ENCODE results near the gene TMEM44.
A peak's percentile ranks its signal among the peaks of the same experiment; 100 is the strongest.

The TMEM44 gene

DNA sequence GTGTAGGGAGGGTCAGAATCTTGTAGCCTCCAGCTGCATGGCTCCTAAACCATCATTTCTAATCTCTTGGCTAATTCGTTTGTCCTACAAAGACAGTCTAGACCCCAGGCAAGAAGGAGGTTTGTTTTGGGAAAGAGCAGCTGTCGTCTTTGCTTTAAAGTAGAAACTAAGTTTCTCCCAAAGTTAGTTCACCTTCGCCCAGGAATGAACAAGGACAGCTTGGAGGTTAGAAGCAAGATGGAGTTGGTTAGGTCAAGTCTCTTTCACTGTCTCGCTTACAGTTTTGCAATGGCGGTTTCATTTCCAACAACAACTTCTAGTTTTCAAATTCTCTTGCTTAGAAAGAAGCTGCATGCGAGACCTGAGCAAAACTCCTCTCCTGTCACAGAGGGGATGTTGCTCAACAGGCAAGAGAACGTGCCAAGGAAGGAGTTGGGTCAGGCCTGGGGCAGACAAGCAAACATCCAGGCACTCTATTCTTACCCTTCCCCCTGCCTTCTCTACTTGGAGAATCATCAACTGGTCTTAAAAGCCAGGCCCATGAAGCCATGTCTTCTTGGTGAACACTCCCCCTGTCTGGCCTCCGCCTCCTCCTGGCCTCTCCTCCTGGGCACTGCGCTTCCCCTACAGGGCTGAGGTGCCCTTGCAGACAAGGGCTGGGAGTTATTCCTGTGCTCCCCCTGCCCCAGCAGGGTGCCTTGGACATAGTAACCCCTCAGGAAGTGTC is 57.6 kb downstream of the TMEM44 start:
- no peak for DNase-seq

DNA sequence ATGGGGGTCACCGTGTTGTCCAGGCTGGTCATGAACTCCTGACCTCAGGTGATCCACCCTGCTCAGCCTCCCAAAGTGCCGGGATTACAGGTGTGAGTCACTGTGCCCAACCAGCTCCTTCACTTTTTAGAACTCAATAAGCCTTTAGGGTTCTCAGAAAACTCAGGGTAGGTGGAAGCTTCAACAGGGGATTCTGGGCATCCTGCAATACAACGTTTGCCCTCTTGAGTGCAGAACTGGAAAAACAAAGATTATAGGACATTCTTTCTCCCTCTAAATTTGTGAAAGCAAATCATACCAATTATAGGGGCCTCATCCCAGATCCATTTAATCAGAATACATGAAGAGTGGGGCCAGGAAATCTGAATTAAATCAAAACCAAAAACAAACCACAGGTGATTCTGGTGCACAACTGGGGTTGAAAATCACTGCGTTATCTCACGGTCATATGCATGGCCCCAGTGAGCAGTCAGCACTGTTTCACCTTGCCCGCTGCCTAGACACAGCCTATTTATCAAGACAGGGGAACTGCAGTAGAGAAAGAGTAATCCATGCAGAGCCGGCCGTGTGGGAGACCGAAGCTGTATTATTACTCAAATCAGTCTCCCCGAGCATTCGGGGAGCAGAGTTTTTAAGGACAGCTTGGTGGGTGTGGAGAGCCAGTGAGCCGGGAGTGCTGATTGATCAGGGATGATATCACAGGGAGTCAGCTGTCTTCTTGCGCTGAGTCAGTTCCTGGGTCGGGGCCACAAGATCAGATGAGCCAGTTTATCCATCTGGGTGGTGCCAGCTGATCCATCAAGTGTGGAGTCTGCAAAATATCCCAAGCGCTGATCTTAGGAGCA is 58.4 kb downstream of the TMEM44 start:
- no peak for DNase-seq

GRCh38 chr3:194573680-194574437 is 59.4 kb downstream of the TMEM44 start:
- peak; percentile 50 for DNase-seq

- no peak for DNase-seq
Measured at GRCh38 chr3:194572944-194573491, 60.2 kb downstream of the TMEM44 start.

GRCh38 chr3:194572143-194572789 is 61.0 kb downstream of the TMEM44 start:
- DNase-seq = no peak

DNA sequence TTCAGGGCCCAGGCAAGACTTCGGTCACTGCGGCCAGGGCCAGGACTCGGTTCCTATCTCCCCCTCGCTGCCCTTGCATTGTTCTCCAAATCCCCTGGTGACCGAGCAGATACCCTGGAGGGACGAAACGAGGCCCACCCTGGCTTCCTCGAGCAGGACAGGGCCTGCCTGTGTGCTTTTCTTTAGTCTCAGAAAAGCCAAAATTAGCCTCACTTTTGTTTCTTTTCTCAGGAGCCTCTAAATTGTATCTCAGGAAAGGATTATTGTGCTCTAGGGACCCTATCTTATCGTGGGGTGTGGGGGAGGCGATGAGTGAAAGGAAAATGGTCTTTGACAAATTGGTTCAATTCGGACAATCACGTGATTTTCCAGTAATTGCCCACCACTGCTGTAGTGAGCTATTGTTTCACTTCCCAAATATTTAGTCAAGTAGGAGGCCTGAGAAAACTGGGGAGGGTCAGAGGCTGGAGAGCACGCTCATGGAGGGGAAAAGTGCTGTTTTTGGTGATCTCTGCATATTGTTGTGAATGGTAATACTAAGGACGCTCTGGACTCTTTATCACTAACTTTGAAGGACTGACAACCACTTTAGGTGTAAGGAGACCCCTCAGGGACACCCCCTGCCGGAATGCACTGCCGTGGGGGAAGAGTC is 61.6 kb downstream of the TMEM44 start:
- DNase-seq = no peak

GRCh38 chr3:194570898-194571297 is 62.3 kb downstream of the TMEM44 start:
- no peak for DNase-seq

DNA sequence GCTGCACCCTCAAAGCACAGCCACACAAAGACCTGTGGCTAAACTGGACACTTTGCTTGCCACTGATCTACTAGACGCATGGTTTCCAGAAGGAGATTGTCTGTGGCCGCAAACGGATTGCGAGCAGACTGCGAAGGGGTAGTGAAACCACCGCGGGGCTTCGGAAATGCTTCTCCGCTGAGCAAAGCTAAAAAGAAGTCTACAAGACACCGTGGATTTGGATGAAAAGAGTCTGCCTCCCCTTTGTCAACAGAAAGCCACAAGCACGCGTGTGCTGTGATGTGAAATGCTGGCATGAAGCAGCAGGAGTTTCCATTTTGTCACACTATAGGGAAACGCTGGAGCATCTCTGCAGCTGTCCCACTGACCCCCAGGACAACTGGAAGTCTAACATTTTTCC is 63.0 kb downstream of the TMEM44 start:
- DNase-seq = no peak

DNA sequence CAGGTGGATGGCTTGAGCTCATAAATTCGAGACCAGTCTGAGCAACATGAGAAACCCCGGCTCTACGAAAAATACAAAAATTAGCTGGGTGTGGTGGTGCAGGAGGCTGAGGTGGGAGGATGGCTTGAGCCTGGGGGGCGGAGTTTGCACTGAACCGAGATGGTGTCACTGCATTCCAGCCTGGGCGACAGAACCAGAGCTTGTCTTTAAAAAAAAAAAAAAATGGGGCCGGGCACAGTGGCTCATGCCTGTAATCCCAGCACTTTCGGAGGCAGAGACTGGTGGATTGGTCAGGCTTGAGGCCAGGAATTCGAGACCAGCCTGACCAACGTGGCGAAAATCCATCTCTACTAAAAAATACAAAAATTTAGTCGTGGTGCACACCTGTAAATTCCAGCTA is 64.0 kb downstream of the TMEM44 start:
- DNase-seq = no peak

GRCh38 chr3:194565597-194566190 is 67.5 kb downstream of the TMEM44 start:
- DNase-seq = no peak

GRCh38 chr3:194562986-194563385 is 70.2 kb downstream of the TMEM44 start:
- DNase-seq = no peak

- no peak for DNase-seq
Measured at GRCh38 chr3:194561306-194561974, 71.8 kb downstream of the TMEM44 start.

DNA sequence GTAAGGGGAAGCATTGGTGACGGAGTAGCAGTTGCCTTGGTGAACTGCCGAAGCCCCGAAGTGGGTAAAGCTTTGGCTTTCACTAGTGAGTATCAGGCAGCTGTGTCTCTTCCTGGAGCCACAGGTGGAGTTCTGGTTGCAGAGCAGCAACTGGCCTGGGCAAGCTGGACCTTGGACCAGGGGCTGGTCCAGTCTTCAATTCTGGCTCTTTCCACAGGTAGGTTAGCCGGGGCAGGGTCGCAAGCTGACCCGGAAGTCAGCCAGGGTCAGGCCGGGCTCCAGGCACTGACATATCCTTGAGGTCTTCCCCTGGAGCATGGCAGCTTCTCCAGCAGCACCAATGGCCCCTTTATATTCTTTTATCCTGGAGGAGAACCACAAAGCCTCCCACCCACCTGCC is 73.2 kb downstream of the TMEM44 start:
- no peak for DNase-seq

DNA sequence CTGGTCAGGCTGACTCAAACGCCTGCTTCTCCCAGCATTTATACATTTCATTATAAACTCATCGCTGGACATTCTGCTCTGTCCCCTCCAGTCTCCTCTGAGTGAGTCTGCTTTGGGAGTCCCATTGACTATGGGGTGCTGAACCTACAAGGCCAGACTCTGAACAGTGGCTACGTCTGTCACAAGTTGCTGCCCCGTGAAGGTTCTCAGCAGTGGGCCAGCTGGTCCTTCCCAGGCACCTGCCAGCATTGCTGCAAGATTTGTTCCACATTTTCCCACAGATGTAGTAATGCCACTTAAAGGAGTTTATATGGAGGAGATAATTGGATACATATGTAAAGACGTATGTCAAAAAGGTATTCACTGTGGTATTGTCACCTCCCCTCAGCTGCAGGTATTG is 73.7 kb downstream of the TMEM44 start:
- no peak for DNase-seq

- DNase-seq = peak; percentile 9
Measured at GRCh38 chr3:194556086-194557056, 76.8 kb downstream of the TMEM44 start.

DNA sequence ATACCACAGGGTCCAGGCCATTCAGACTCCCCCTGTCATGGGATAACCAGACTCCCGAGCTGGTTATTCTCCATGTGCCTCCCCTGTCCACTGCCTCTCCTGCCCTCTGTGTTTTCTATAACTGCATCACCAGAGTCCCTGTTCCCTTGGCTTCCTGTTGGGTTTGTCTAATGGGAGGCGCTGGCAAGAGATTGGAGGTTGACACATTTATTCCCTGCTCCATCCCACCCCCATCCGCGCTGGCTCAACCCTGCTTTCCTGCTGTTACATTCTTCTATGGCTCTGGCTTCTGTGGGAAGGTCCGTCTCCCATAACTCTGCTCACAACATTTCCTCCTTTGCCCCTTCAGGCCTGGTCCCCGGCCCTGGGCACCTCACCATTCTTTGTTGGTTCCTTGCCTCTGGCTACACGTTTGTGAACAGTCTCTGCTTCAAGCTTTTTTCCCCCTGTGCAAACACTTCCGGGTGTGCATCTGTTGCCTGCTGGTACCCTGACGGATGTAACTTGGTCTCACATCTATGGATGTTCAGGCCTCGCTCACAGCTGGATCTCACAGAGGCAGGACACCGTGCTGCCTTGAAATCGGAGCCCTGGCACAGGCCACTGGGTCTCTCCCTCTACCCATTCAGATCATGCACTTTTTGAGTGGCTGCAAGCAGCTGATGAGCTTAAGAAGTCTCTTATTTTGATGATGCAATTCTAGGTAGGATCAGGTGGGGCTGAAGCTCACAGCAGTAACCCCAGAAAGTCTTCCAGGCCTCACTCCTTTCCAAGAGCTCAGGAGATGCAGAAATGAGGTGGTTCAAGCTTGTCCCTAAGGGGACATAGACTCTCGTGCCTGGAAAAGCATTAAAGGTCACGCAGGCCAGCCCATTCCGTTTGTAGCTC is 77.8 kb downstream of the TMEM44 start:
- DNase-seq = no peak

GRCh38 chr3:194554473-194555123 is 78.6 kb downstream of the TMEM44 start:
- no peak for DNase-seq

DNA sequence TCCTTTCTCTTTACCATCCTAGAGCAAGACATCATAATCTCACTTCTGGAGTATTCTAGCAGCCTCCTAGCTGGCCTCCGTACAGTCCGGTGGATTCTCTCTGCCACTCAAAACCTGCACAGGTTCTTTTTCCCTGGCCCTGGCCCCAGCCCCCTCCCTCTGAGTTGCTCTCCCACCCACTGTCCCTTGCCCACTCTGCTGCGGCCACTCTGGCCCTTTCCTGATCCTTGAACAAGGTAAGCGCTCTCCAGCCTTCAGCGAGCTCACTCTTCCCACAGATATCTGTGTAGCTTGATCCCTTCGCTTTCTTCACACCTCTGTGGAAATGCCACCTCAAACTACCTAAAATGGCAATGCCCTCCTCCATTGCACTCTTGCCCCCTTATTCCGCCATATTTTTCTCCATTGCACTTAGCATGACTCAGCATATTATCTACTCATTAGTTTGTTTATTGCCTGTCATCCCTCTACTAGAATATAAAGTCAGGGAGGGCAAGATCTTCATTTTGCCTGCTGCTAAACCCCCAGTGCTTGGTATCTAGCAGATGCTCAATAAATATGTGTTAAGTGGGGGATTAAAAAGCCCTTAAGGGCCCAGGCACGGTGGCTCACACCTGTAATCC is 80.8 kb downstream of the TMEM44 start:
- no peak for DNase-seq
